HS-27A (cell line): Measurements from ENCODE around the gene TOMT.
"Not testable (repeated sequence)": the region's sequence is repeated elsewhere in the genome, so short reads cannot be mapped to it uniquely, and the experiment has no call there.

Source experiments
- DNase-seq: peaks from one replicate; pipeline ENCODE4 v3.0.0-alpha.2; 2012; ENCODE audit warnings: low read depth, missing footprints

The TOMT gene

DNA sequence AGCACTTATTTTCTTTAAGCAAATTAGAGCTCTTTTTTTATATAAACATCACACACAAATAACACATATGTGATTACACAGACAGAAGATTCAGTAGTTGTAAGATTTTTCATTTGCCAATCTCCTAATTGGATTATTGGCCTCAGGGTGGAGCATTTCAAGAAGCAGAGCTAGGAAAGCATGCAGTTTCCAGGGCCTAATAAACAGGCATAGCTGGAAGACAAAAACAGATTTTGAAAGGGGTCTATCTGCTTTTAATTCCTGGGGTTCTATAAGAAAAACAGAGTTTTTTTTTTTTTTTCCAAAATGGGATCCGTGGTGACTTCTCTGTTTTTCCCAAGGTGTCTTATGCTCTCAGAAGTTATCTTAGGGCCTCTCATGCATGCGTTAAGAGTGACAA lies 22.2 kb downstream of the TOMT start:
- DNase-seq, result no peak

- no peak for DNase-seq
Observed at GRCh38 chr11:72129381-72129780, 23.7 kb downstream of the TOMT start.

DNA sequence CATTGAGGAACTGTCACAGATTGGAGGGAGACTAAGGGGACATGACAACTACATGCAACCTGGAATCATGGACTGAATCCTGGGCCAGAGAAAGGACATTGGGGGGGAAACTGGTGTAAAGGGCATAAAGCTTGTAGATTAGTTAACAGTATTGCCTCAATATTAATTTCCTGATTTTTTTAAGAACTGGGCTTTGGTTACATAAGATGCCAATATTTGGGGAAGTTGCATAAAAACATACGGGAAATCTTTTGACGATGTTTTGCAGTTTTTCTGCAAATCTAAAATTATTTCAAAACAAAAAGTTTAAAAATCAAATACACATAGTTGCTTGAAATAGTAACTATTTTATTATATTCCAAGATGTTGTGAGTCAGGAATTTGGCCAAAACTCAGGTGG lies 26.9 kb downstream of the TOMT start:
- DNase-seq, result no peak

DNA sequence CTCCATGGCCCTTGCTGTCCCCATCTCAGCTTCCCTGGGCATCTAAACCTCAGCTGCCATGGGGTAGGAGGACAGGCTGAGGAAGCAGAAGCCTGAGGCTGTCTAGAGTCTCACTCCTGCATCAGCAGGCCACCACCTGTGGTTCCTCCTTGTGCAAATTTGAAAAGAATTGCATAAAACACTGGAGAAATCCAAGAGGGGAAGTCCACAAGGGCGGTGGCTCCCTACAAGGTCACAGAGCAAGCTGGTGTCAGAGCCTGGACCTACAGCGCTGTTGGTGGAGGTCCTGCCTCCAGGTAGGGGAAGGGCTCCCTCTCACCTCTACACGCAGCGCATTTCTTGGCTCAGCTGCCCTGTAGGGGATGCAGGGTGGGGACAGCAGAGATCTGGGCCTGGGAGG lies 29.7 kb downstream of the TOMT start, which contains the start of gene FOLR3:
TSS of gene FOLR3 (plus strand) at position 253 of the 400 bp plus-strand sequence. CDS start 228 bp downstream, outside the sequence.
- not testable (repeated sequence) for DNase-seq

DNA sequence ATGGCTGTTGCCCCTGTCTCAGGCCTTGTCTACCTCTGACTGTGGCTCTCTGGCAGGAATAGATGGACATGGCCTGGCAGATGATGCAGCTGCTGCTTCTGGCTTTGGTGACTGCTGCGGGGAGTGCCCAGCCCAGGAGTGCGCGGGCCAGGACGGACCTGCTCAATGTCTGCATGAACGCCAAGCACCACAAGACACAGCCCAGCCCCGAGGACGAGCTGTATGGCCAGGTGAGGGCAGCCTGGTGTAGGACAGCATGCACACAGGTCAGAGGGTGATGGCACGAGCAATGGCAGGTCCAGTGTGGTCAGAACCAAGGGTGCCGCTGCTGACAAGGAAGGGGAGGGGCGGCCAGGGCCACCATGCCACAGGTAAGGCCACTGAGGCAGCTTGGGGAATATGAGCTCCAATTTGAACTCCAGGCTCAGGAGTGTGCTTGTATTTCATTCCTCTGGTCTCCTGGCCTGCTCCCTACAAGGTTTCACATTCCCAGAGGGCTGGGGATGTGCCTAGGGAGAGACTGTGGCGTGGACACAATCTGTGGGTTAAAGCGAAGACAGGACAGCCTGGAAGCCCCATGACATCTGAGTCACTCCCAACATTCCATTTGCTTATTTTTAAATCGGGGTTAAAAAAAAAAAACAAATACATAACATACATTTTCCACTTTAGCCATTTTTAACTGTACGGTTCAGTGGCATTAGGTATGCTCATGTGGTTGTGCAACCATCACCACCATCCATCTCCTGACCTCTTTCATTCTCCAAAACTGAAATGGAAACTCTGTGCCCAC lies 30.4 kb downstream of the TOMT start:
- no peak for DNase-seq

GRCh38 chr11:72136684-72137262 lies 31.0 kb downstream of the TOMT start:
- no peak for DNase-seq

DNA sequence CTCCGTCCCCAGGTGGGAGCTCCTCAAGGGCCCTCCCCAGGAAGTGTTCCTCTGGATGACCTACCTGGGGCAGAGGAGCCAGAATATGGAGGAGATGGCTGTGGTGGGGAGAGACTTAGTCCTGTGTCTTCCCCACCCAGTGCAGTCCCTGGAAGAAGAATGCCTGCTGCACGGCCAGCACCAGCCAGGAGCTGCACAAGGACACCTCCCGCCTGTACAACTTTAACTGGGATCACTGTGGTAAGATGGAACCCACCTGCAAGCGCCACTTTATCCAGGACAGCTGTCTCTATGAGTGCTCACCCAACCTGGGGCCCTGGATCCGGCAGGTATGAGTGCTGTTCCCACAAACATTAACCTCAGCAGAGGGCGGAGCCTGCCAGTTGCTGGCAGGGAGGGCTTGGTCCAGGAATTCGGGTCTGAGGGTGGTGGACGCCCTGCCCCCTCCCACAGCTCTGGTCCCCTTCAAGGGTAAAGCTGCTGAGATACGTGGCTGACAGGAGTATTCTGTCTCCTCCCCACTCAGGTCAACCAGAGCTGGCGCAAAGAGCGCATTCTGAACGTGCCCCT lies 33.2 kb downstream of the TOMT start:
- no peak for DNase-seq

GRCh38 chr11:72139500-72139899 lies 33.8 kb downstream of the TOMT start:
- no peak for DNase-seq

DNA sequence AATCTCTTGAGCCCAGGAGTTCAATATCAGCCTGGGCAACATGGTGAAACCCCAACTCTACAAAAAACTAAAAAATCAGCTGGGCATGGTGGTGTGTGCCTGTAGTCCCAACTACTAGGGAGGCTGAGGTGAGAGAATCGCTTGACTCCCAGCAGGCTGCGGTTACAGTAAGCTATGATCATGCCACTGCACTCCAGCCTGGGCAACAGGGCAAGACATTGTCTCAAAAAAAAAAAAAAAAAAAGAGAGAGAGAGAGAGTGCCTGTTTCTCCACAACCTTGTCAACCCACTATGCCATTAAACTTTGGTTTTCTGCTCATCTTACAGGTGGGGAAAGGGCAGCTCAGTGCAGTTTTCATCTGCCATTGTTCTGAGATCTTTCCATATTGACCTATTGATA lies 34.9 kb downstream of the TOMT start:
- DNase-seq, result no peak

DNA sequence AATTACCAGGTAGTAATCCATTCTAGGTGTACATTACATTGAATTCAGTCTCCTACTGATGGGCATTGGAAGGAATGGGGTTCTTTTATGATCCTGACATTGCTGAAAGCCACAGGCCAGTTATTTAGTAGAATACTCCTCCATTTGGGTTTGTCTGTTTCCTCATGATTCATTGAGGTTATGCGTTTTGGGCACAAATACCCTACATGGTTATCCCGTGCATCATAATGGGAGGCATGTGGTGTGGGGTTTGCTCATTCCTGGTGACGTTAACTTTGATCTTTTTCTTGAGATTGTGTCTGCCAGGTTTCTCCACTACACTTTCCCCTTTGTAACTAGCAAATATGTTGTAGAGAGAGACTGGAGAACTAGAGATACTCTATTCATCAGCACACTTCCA lies 35.3 kb downstream of the TOMT start:
- DNase-seq, result peak; percentile 98

DNA sequence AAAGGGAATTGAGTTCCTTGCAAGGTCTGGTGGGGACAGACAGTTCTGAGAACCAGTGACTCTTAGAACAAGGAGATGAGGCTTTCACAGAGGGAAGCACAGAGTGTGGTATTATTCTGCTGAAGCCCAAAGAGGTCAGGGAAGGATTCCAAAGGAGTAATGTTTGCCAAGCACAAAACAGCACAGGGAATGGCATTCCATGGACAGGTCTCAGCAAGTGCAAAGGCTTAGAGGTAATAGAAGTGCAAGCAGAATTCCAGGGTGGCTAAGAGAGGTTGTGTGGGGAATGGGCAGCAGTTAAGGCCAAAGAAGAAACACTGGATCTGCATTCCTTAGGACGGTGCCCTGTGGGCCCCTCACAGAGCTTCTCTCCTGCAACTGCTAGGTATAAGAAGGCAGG lies 36.4 kb downstream of the TOMT start:
- DNase-seq, result peak; percentile 43

DNA sequence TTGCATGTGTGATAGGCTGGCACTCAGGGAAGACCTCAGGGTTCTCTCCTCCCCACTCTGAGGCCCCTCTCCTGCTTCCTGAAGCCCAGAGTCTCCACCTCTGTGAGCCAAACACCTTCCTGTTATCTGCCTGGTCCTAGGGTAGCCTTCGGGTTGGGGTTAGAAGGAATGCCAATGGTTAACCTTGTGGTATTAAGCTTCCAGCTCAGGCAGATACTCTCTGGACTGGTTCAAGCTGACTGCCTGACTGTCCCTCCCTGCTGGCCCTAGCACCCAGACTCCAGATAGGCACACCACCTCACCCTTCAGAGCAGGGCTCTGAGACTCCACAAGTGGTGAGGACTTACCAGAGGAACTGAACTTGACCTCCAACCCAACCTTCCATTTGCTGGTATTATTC lies 36.8 kb downstream of the TOMT start:
- not testable (repeated sequence) for DNase-seq

DNA sequence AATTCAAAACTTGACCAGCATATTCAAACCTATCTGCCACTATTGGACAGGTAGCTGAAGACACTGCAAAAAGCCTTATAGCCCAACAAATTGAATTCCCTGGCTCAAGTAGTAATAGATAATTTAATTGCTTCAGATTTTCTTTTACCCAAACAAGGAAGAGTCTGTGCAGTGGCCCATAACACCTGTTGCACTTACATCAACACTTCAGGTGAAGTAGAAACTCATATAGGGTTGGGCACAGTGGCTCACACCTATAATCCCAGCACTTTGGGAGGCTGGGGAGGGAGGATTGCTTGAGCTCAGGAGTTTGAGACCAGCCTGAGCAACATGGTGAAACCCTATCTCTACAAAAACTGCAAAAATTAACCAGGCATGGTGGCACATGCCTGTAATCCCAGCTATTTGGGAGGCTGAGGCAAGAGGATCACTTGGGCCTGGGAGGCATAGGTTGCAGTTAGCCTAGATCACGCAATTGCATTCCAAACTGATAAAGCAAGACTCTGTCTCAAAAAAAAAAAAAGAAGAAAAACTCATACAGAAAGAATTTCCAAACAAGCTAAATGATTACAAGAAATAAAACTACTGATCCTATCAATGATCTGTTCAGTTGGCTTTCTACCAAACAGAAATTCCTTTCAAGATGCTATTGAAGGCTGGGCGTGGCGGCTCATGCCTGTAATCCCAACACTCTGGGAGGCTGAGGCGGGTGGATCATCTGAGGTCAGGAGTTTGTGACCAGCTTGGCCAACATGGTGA lies 39.3 kb downstream of the TOMT start:
- peak; percentile 98 for DNase-seq

DNA sequence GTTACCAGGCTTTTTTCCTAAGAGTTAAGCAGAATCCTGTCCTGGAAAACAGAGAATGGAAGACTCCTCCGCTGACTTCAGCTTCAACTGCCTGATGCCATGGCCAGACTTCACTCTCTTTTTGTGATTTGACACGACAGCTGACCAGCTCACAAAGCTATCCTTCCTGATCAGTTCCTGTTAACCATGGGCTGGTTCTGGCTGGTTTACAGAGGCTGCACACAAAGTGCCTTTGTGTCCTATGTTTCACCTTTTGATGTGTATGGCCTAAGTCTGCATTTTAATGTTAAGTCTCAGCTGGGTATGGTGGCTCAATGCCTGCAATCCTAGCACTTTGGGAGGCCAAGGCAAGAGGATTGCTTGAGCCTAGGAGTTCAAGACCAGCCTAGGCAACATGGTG lies 40.9 kb downstream of the TOMT start:
- DNase-seq, result no peak

DNA sequence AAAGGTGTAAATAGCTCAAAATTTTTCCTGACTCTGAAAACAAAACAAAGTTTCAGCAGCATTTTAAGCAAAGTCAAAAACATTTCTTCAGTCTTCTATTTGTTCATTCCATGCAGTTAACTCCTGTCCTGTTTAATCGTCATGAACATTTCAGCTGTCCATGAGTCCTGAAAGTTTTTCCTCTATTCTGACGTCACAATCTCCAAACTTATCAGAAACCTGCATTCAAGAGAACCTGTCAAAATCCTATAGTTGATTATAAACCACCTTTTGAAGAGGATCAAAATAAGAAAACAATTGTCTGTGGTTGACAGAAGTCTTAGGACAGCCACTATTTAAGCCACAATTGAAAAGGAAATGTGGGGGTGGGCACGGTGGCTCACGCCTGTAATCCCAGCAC lies 45.2 kb downstream of the TOMT start:
- DNase-seq, result no peak

DNA sequence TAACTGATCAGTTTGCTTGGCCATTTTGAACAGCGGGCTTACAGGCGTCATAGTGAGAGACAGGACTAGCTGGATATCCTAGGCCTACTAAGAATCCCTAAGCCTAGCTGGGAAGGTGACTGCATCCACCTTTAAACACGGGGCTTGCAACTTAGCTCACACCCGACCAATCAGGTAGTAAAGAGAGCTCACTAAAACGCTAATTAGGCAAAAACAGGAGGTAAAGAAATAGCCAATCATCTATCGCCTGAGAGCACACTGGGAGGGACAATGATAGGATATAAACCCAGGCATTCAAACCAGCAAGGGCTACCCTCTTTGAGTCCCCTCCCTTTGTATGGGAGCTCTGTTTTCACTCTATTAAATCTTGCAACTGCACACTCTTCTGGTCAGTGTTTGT lies 48.1 kb downstream of the TOMT start:
- DNase-seq, result not testable (repeated sequence)

- DNase-seq, result no peak
Observed at GRCh38 chr11:72154816-72155215, 49.1 kb downstream of the TOMT start.

GRCh38 chr11:72155751-72156150 lies 50.0 kb downstream of the TOMT start:
- DNase-seq, result no peak

GRCh38 chr11:72157131-72157530 lies 51.4 kb downstream of the TOMT start:
- DNase-seq, result no peak
